Activated T-cell treated with anti-CD3 and anti-CD28 coated beads, Interleukin-2, amount 50 U/mL, for 1 hour (primary cell): ENCODE results near the gene PARVA.
A peak's percentile ranks its signal among the peaks of the same experiment; 100 is the strongest.

Experiments used
- DNase-seq: peaks from one replicate; pipeline ENCODE4 v3.0.0-alpha.2; 2020

Gene PARVA

GRCh38 chr11:12404436-12404835 is 27.1 kb downstream of the PARVA start:
- DNase-seq = no peak

GRCh38 chr11:12408156-12408770 is 30.9 kb downstream of the PARVA start:
- DNase-seq = no peak

GRCh38 chr11:12409621-12410005 is 32.2 kb downstream of the PARVA start:
- DNase-seq = no peak

GRCh38 chr11:12410006-12410728 is 32.8 kb downstream of the PARVA start:
- DNase-seq = no peak

- no peak for DNase-seq
These were observed 34.0 kb downstream of the PARVA start for GRCh38 chr11:12411393-12411792.

- DNase-seq = peak; percentile 24
These were observed 34.7 kb downstream of the PARVA start for GRCh38 chr11:12411806-12412727.

GRCh38 chr11:12413141-12414052 is 36.0 kb downstream of the PARVA start:
- no peak for DNase-seq

- DNase-seq = no peak
These were observed 37.2 kb downstream of the PARVA start for GRCh38 chr11:12414611-12415010.

GRCh38 chr11:12415342-12415966 is 38.1 kb downstream of the PARVA start:
- no peak for DNase-seq

- no peak for DNase-seq
These were observed 39.2 kb downstream of the PARVA start for GRCh38 chr11:12416552-12416951.

- DNase-seq = no peak
These were observed 40.6 kb downstream of the PARVA start for GRCh38 chr11:12417691-12418611.

GRCh38 chr11:12420040-12420439 is 42.7 kb downstream of the PARVA start:
- DNase-seq = no peak

GRCh38 chr11:12420706-12421105 is 43.3 kb downstream of the PARVA start:
- no peak for DNase-seq

GRCh38 chr11:12421386-12421785 is 44.0 kb downstream of the PARVA start:
- DNase-seq = no peak

GRCh38 chr11:12426176-12426575 is 48.8 kb downstream of the PARVA start:
- no peak for DNase-seq

GRCh38 chr11:12429155-12429554 is 51.8 kb downstream of the PARVA start:
- DNase-seq = no peak

GRCh38 chr11:12430351-12430750 is 53.0 kb downstream of the PARVA start:
- no peak for DNase-seq

GRCh38 chr11:12430954-12431595 is 53.7 kb downstream of the PARVA start:
- DNase-seq = no peak

- no peak for DNase-seq
These were observed 55.1 kb downstream of the PARVA start for GRCh38 chr11:12432507-12432906.

- DNase-seq = no peak
These were observed 55.8 kb downstream of the PARVA start for GRCh38 chr11:12433121-12433520.
